IPS-20b (cell line): ENCODE data around the gene PROZ.

ENCODE experiments used
- H3K27ac ChIP-seq: one replicate; pipeline ENCODE4 v1.5.1; 2013; ENCODE audit warnings: low read length
- H3K27me3 ChIP-seq: 2 replicates; pipeline ENCODE4 v1.6.1; 2013; ENCODE audit warnings: mild to moderate bottlenecking, low read length, inconsistent platforms; ENCODE audit not compliant: insufficient read depth
- H3K36me3 ChIP-seq: 2 replicates; pipeline ENCODE4 v1.6.1; 2013; ENCODE audit warnings: low read depth, mild to moderate bottlenecking, inconsistent platforms, low read length, moderate library complexity; ENCODE audit not compliant: insufficient read depth
- H3K4me1 ChIP-seq: 2 replicates; pipeline ENCODE4 v1.6.1; 2013; ENCODE audit warnings: mild to moderate bottlenecking, control low read depth, inconsistent platforms, low read length, moderate library complexity; ENCODE audit not compliant: insufficient read depth
- H3K4me3 ChIP-seq: 2 replicates; pipeline ENCODE4 v1.5.1; 2013; ENCODE audit warnings: mild to moderate bottlenecking, low read length, inconsistent platforms
- H3K9ac ChIP-seq: 2 replicates; pipeline ENCODE4 v1.6.1; 2013; ENCODE audit warnings: low read depth, mild to moderate bottlenecking, inconsistent platforms, low read length, moderate library complexity
- H3K9me3 ChIP-seq: 2 replicates; pipeline ENCODE4 v1.6.1; 2013; ENCODE audit warnings: mild to moderate bottlenecking, low read depth, low read length, inconsistent platforms; ENCODE audit not compliant: insufficient read depth

Gene PROZ

DNA sequence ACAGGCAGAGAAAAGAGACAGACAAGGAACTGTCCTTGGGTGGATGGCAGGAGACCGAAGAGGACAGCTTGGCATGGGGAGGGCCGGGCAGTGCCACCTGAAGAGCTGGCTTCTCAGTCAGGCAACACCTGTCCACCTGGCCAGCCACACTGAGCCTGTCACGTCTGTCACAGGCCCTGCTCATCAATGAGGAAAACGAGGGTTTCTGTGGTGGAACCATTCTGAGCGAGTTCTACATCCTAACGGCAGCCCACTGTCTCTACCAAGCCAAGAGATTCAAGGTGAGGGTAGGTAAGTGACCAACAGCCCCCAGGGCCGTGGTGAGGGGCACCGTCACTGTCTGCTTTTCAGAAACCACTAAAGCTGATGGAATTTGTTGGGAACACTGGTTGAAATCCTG is 11.2 kb upstream of the PROZ start:
- no peaks in the 10 kb centered on the region for H3K9me3 ChIP-seq
- no peak overlapping the region for H3K9ac ChIP-seq
- no peak overlapping the region for H3K4me3 ChIP-seq
- H3K27ac ChIP-seq: no peak overlapping the region
- 0 out of 2 replicates have a peak, but pooled peaks cover 2% of the 10 kb centered on the region for H3K4me1 ChIP-seq
- peaks cover 13% of the 10 kb centered on the region for H3K27me3 ChIP-seq
- no peaks in the 10 kb centered on the region for H3K36me3 ChIP-seq

- peaks cover 4% of the 10 kb centered on the region; the same call in 1 of the 2 replicates for H3K4me1 ChIP-seq
- no peak overlapping the region for H3K27ac ChIP-seq
- H3K4me3 ChIP-seq: no peak overlapping the region
- H3K9ac ChIP-seq: no peak overlapping the region
- H3K9me3 ChIP-seq: no peaks in the 10 kb centered on the region
- H3K36me3 ChIP-seq: no peaks in the 10 kb centered on the region
- H3K27me3 ChIP-seq: peaks cover 25% of the 10 kb centered on the region
Observed at GRCh38 chr13:113148407-113148806, 10.0 kb upstream of the PROZ start.

- H3K9me3 ChIP-seq: no peaks in the 10 kb centered on the region
- H3K27me3 ChIP-seq: peaks cover 28% of the 10 kb centered on the region
Observed at GRCh38 chr13:113148940-113149503, 9.4 kb upstream of the PROZ start.

GRCh38 chr13:113149711-113150549 is 8.5 kb upstream of the PROZ start:
- Histone ChIP-seq H3K4me1 (peaks cover 7% of the 10 kb centered on the region; the same call in 1 of the 2 replicates), H3K36me3 (no peaks in the 10 kb centered on the region), H3K9me3 (no peaks in the 10 kb centered on the region)

More at GRCh38 chr13:113148940-113149503, 9.4 kb upstream of the PROZ start:
- Histone ChIP-seq H3K4me3 (no peak overlapping the region), H3K4me1 (peaks cover 7% of the 10 kb centered on the region; the same call in 1 of the 2 replicates), H3K9ac (no peak overlapping the region), H3K36me3 (no peaks in the 10 kb centered on the region), H3K27ac (no peak overlapping the region)

GRCh38 chr13:113150550-113151365 is 7.7 kb upstream of the PROZ start:
- Histone ChIP-seq H3K27ac (no peak overlapping the region), H3K27me3 (peaks cover 28% of the 10 kb centered on the region), H3K4me1 (peaks cover 7% of the 10 kb centered on the region; the same call in 1 of the 2 replicates), H3K9ac (no peak overlapping the region), H3K9me3 (no peaks in the 10 kb centered on the region), H3K4me3 (no peak overlapping the region), H3K36me3 (no peaks in the 10 kb centered on the region)

More at GRCh38 chr13:113149711-113150549, 8.5 kb upstream of the PROZ start:
- H3K4me3 ChIP-seq: no peak overlapping the region
- peaks cover 28% of the 10 kb centered on the region for H3K27me3 ChIP-seq
- no peak overlapping the region for H3K27ac ChIP-seq
- H3K9ac ChIP-seq: no peak overlapping the region

GRCh38 chr13:113151745-113152690 is 6.4 kb upstream of the PROZ start:
- Histone ChIP-seq H3K27me3 (peaks cover 28% of the 10 kb centered on the region), H3K4me1 (peaks cover 7% of the 10 kb centered on the region; the same call in 1 of the 2 replicates), H3K9me3 (no peaks in the 10 kb centered on the region), H3K9ac (no peak overlapping the region), H3K4me3 (peak overlapping the region; percentile 67; the same call in 1 of the 2 replicates), H3K36me3 (no peaks in the 10 kb centered on the region), H3K27ac (no peak overlapping the region)

- peaks cover 7% of the 10 kb centered on the region; the same call in 1 of the 2 replicates for H3K4me1 ChIP-seq
- H3K9ac ChIP-seq: peak overlapping the region; percentile 40; the same call in 1 of the 2 replicates
- peak overlapping the region; percentile 67 for H3K4me3 ChIP-seq
- peaks cover 28% of the 10 kb centered on the region for H3K27me3 ChIP-seq
- H3K27ac ChIP-seq: no peak overlapping the region
- no peaks in the 10 kb centered on the region for H3K9me3 ChIP-seq
- no peaks in the 10 kb centered on the region for H3K36me3 ChIP-seq
Observed at GRCh38 chr13:113152691-113152983, 5.8 kb upstream of the PROZ start.

DNA sequence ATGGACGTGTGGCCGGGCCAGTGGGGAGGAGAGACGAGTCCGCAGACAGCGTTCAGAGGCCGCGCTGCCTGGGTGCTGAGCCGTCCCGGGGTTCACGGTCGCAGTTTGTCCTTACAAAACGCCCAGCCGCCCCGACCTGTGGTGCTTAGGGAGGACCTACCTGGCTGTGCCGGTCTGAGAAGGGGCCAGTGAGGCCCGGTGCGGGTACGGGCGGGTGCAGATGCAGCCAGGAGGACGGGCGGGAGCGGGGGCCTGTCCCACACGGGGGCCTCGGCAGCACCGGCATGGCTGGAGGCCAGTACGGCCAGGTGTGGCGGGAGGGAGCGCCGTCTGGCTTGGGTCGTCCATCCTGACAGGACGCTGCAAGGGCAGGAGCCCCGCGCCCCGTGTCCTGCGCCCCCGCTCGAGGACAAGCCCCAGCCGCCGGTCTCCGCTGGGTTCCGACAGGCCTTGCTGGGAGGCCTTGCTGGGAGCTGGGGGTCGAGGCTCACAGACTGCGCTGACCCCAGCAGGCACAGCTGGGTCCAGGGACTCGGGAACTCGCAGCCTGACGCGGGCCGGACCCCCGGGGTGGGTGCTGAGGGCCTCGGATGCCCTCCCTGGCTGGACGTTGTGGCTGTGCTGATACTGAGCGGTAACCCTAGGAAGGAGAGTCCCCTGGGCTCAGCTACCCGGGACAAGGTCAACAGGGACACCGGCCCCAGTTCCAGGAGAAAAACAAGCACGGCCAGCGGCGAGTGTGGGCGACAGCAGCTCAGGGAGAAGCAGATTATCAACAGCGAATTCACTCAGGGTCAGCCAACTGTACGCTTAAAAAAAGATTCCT is 5.3 kb upstream of the PROZ start:
- peak overlapping the region; percentile 40 for H3K9ac ChIP-seq
- peaks cover 28% of the 10 kb centered on the region for H3K27me3 ChIP-seq
- H3K4me1 ChIP-seq: peaks cover 7% of the 10 kb centered on the region; the same call in 1 of the 2 replicates
- no peaks in the 10 kb centered on the region for H3K9me3 ChIP-seq
- peak overlapping the region; percentile 67 for H3K4me3 ChIP-seq
- no peak overlapping the region for H3K27ac ChIP-seq
- no peaks in the 10 kb centered on the region for H3K36me3 ChIP-seq

GRCh38 chr13:113153810-113154748 is 4.4 kb upstream of the PROZ start:
- Histone ChIP-seq H3K4me3 (peak overlapping the region; percentile 67), H3K9ac (peak overlapping the region; percentile 40), H3K4me1 (peaks cover 12% of the 10 kb centered on the region; the same call in 1 of the 2 replicates), H3K36me3 (no peaks in the 10 kb centered on the region), H3K9me3 (no peaks in the 10 kb centered on the region), H3K27me3 (peaks cover 28% of the 10 kb centered on the region), H3K27ac (no peak overlapping the region)
